Fibroblast of peridontal ligament (primary cell): Measurements from ENCODE around the gene OR6C6.
"Not testable (repeated sequence)": the region's sequence is repeated elsewhere in the genome, so short reads cannot be mapped to it uniquely, and the experiment has no call there.

Experiments
- DNase-seq: peaks from one replicate; pipeline ENCODE4 v3.0.0-alpha.2; 2010; ENCODE audit errors: extremely low read depth

The OR6C6 gene

DNA sequence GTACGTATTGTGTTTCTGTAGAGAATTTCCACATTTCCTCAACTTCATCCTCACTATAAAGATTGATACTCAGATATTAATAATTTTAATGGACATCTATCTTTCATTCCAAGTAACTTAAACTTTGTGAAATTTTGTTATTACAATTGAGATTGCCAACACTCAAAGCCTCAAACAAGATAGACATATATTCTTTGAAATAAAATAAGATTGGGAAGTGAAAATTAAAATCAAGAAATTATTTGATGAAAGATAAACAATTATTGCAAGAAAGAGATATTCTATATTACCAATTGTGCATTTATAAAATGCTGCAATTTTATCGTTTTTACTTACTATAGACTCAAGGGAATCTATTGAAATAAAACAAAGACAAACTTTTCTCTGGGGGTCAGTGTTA is at the start of gene OR6C6:
Gene OR6C6, minus strand, starts transcription at position 101 of the 400 bp plus-strand sequence. CDS start 1,337 bp downstream, outside the sequence.
- DNase-seq, result no peak

DNA sequence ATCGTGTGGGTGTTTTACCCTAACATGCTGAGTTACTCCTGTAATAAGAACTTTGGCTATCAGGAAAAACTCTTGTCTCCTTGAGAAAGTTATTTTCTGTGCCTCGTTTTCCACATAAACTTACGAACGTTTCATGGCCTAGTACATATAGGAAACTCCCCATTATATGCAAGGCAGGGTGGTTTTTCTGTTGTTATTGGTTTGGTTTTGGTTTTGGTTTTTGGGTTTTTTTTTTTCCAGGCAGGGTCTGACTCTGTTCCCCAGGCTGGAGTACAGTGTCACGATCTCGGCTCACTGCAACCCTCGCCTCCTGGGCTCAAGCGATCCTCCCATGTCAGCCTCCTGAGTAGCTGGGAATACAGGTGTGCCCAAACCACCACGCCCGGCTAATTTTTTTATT is 39.6 kb upstream of the OR6C6 start:
- no peak for DNase-seq

DNA sequence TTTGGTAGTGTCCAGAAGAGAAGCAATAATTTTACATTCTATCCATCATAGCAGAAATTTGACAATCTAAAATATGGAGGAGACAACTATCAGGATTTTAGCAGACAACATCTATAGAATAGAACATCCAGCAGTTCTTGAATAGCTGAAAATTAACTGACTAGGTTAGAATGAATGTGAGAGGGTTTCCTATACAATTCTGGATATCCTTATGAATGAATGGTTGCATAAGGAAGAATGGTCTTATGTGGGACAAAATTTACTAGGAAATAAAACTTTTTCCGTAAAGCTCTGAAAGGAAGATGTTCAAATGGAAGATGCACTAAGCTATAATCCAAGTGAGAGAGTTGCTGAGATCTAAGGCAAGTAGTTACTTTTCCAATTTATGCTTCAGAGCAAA is 34.1 kb upstream of the OR6C6 start, which contains the start of gene OR6C3:
Gene OR6C3, plus strand, starts transcription at position 301 of the 400 bp plus-strand sequence. CDS start 955 bp downstream, outside the sequence.
- DNase-seq, result no peak

DNA sequence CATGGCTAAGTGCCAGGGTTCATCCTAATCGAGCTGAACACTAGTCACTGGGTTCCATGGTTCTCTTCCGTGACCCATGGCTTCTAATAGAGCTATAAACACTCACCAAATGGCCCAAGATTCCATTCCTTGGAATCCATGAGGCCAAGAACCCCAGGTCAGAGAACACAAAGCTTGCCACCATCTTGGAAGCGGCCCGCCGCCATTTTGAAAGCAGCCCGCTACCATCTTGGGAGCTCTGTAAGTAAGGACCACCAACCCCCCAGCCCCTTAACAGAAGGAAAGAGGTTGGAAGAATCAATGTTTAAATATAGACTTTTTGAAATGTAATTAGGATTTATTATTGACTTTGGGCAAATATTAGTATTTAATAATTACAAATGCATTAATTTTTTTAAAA is 29.4 kb upstream of the OR6C6 start:
- not testable (repeated sequence) for DNase-seq

DNA sequence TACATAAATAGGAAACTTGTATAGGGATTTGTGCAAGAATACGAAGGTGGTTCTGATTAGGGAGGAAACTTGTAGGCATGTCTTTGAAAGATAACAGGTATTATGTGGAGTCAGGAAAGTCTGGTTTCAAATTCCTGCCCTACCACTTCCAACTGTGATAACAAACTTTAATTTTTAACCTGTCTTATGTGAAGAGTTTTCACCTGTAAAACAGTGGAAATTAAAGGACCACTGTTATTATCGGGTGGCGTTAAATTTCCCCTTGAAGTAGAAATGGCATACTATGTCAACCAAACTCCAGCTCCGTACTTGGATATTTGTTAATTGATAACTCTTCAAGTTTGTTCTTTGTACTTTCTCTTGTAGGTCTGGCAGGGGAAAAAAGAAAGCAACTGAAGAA is 23.8 kb upstream of the OR6C6 start:
- no peak for DNase-seq

DNA sequence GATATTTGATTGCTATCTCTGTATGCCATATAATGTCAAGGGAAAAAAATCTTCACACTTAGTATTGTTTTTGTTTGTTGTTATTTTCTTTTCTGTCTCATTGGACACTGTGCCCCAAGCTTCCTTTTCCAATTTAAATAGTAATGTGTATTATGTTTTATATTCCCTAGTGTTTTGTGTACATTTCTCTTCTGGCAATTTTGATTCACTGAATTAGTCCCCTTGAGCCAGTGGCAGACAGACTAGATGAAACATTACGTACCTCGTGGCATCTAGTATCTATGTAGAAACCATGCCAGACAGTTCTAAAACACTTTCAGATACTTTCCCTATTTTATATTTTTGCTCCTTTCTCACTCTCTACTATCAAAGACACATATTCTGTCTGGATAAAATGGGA is 17.7 kb upstream of the OR6C6 start, which contains the start of gene OR6C1:
Gene OR6C1, plus strand, starts transcription at position 301 of the 400 bp plus-strand sequence. CDS start 6,257 bp downstream, outside the sequence.
- no peak for DNase-seq

DNA sequence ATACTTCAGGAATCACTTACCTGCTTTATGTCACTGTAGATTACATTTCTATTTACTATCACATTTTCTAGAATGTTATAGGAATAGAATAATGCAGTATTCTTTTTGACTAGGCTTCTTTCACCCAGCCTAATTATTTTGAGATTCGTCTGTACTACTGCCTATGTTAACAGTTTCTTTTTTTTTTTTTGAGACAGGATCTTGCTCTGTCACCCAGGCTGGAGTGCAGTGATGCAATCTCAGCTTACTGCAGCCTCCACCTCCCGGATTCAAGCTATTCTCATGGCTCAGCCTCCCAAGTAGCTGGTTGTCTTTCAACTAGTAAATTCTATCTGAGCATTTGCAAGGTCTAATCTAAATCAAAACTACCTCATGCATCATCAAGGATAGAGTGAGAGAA is 6.4 kb downstream of the OR6C6 start:
- DNase-seq, result no peak

DNA sequence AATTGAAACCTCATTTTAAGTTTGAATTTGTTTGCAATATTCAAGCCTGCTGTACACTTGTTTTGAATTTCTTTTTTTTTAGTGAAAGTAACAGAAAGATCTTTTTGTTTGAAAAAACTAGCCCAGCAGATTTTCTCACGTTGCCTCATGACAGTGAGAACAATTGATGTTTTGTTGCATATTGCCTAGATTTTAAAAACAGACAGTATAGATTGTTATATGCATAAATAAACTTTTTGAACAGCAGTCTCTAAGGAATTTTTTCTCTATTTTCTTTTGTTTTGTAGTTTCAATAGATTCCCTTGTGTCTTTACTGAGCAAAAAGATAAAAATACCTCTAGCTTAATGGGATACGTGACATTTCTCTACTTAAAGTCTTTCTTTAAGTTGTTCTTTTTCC is 15.4 kb downstream of the OR6C6 start:
- DNase-seq, result no peak

DNA sequence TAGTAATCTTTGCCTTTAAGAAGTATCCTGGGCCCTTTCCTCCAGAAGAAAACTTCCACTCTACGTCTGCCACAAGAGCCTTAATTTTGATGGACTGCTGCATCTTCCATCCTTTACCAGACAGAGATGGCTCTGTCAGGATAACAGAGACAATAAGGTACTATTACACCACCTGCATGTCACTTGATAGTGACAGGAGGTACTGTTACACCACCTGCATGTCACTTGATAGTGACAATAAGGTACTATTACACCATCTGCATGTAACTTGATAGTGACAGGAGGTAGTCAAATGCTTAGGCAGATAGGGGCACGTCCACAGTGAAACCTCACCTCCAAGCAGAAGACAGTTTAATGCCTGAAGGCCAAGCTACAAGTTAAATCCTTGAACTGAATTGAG is 38.1 kb downstream of the OR6C6 start:
- no peak for DNase-seq

DNA sequence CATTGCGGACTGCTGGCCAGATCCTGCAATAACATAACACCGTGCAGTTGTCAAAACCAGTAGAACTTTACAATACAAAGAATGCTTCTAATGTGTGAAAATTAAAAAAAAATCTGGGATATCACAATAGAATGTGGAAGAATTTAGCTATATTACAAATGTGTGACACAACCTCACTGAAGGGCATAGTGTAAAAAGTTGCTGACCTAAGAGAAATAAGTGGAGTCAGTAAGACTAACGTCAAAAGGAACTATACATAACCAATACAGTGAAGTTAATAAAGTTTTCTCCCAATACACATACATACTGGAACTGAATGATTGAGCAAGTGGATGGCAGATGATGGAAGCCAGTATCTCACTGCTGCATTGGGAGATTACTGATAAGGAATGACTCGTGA is 39.5 kb downstream of the OR6C6 start:
- DNase-seq, result no peak

DNA sequence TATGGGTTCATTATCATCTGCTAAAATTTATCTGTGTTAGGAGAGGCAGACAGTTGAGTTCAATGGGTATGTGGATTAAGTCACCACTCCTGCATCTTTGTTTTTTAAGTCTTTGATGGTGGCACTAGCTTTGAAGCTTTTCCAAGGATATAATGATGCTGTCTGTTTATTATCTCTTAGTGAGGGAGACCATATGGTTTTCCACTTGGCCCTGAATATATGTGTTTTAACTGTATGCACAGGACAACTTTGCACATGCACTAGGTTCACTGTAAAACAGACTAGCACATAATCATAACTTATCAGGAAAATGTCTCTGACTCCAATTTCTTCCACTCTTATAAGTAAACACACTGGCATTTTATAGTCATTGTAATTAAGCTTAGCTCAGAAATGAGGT is 43.1 kb downstream of the OR6C6 start:
- DNase-seq, result no peak

DNA sequence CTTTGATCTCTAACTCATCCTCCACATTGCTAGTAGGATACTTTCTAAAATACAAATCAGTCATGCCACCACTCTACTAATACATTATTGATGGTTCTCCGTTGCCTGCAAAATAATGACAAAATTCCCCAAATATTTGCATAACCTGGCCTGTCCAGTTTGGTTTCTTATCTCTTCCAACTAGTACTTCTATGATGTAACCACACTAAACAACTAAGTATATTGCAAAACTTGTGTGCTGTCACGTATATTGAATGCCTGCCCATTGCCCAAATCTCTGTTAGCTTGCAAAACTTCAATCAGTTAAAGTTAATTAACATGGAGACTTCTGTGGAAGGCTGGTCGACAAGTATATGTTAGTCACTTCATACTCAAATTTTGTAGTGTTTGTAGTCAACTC is 45.4 kb downstream of the OR6C6 start:
- no peak for DNase-seq

DNA sequence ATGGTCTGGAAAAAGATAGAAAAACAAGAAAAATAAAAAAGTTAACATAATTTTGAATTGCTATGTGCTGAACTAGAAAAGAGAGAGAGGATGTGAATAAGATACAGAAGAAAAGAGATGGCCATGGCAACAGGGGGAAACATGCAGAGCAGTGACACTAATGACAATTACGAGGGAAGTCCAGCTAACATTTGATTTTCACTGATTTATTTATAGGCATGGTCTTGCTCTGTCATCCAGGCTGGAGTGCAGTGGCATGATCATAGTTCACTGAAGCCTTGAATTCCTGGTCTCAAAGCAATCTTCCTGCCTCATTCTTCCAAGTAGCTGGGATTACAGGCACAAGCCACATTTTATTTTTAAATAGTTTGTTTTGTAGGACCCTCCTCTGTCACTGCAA is 50.2 kb downstream of the OR6C6 start:
- no peak for DNase-seq

DNA sequence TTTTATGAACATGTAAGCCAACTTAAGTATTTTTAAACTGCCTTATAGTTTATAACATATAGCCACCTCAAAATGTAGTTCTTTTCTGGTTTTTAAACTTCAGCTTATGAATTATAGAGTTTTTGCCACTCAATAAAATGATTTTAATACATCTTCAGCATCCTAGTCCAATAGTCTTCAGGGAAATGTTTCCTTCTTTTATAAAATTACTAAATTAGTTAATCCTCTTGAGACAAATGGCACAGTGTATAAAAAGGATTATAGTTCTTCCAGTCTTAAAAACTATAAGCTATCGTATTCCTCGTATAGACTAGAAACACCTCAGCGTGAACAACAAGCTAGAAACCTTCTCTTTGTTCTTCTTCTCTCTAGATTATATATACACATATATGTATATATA is 52.1 kb downstream of the OR6C6 start, which contains the start of gene OR6C74:
Gene OR6C74, plus strand, starts transcription at position 301 of the 400 bp plus-strand sequence. CDS start 2,679 bp downstream, outside the sequence.
- no peak for DNase-seq
